OCI-LY7 (cell line): Measurements from ENCODE around the gene TGFBR2. TPM values are rescaled to one million over a fixed set of nuclear protein-coding genes. Genes with fewer than 3 reads are reported as not detected.

Experiments used
- BruUV-seq: library from RNA; stranded (reverse); fragments of 400-500 nt; replicated peaks from 2 replicates; lab custom pipeline; 2021; lab: Mats Ljungman, UMichigan
- CTCF ChIA-PET: fragments of 300-600 bp; sonication (Branson Sonifier 250); formaldehyde crosslinking; loops from one replicate; lab custom pipeline; 2022; ENCODE audit warnings: antibody characterized with exemption; ENCODE audit not compliant: unreplicated experiment; lab: Charles Lee
- POLR2A ChIA-PET: fragments of 300-600 bp; sonication (Branson Sonifier 250); formaldehyde crosslinking; loops from one replicate; lab custom pipeline; 2022; ENCODE audit warnings: antibody characterized with exemption; lab: Charles Lee
- DNase-seq: peaks from one replicate; pipeline ENCODE4 v3.0.0-alpha.2; 2015; ENCODE audit warnings: low spot score
- H2AFZ ChIP-seq: fragments of 200-600 bp; sonication (generic), shearing (Covaris generic); 2 replicates; pipeline ENCODE4 v1.6.1; 2014; ENCODE audit warnings: mild to moderate bottlenecking, antibody characterized with exemption, low read length, moderate library complexity
- H3K27ac ChIP-seq: fragments of 200-600 bp; sonication (generic); 2 replicates; pipeline ENCODE4 v1.5.1; 2014; ENCODE audit warnings: mixed run types, low read depth, mild to moderate bottlenecking, moderate library complexity, low read length, inconsistent platforms; ENCODE audit not compliant: poor library complexity, severe bottlenecking
- H3K36me3 ChIP-seq: fragments of 200-600 bp; sonication (generic); 2 replicates; pipeline ENCODE4 v1.6.1; 2014; ENCODE audit warnings: mild to moderate bottlenecking, antibody characterized with exemption, low read length, moderate library complexity, mixed read lengths; ENCODE audit not compliant: insufficient read depth
- H3K4me1 ChIP-seq: fragments of 200-600 bp; sonication (generic); 2 replicates; pipeline ENCODE4 v1.5.1; 2014; ENCODE audit warnings: mild to moderate bottlenecking, low read length; ENCODE audit not compliant: insufficient read depth, poor library complexity, severe bottlenecking
- H3K4me2 ChIP-seq: fragments of 200-600 bp; sonication (generic); 2 replicates; pipeline ENCODE4 v1.6.1; 2014; ENCODE audit warnings: mild to moderate bottlenecking, low read length
- H3K4me3 ChIP-seq: fragments of 200-600 bp; sonication (generic); 2 replicates; pipeline ENCODE4 v1.5.1; 2014; ENCODE audit warnings: mild to moderate bottlenecking, low read depth, low read length; ENCODE audit not compliant: poor library complexity, severe bottlenecking
- H3K79me2 ChIP-seq: fragments of 200-600 bp; sonication (generic); 2 replicates; pipeline ENCODE4 v1.6.1; 2016; ENCODE audit warnings: low read depth, mild to moderate bottlenecking, low read length, moderate library complexity, mixed read lengths; ENCODE audit not compliant: insufficient read depth
- H3K9me2 ChIP-seq: fragments of 200-600 bp; sonication (generic); 2 replicates; pipeline ENCODE4 v1.6.1; 2016; ENCODE audit warnings: mild to moderate bottlenecking, low read length, mixed read lengths; ENCODE audit not compliant: insufficient read depth
- H3K9me3 ChIP-seq: fragments of 200-600 bp; sonication (generic); 2 replicates; pipeline ENCODE4 v1.6.1; 2014; ENCODE audit warnings: mild to moderate bottlenecking, mixed run types, low read length, mixed read lengths
- H4K20me1 ChIP-seq: fragments of 200-600 bp; sonication (generic); 2 replicates; pipeline ENCODE4 v1.6.1; 2014; ENCODE audit warnings: mild to moderate bottlenecking, antibody characterized with exemption, low read length, moderate library complexity, mixed read lengths; ENCODE audit not compliant: insufficient read depth
- CTCF ChIP-seq: fragments of 200-600 bp; sonication (generic); conservative IDR thresholded peaks from 2 replicates; pipeline ENCODE4 v1.5.1; 2014; ENCODE audit warnings: mild to moderate bottlenecking, antibody characterized with exemption, low read length, moderate library complexity, mixed read lengths
- EZH2phosphoT487 ChIP-seq: fragments of 200-600 bp; sonication (generic); IDR thresholded peaks from 2 replicates; pipeline ENCODE4 v1.6.1; 2018; ENCODE audit warnings: low read depth, borderline replicate concordance, mild to moderate bottlenecking, mixed run types, antibody characterized with exemption, low read length, moderate library complexity, mixed read lengths
- intact Hi-C: fragments of 100-400 bp; cut with micrococcal nuclease; formaldehyde crosslinking; loops from one replicate; pipeline ENCODE4 v1.10.0; 2022; ENCODE audit not compliant: unreplicated experiment
- total RNA-seq, 2 experiments: library from RNA; depleted of rRNA in 1 of 2; stranded (reverse); fragments of >200 nt in 1 of 2; shearing (Covaris generic) in 1 of 2; gene quantifications; 2 replicates each; pipeline ENCODE4 v1.2.3, GENCODE V29; 2014 to 2022

Gene TGFBR2
- total RNA-seq, 2 experiments from 2014 or later: 25.2 to 28.1 TPM

DNA sequence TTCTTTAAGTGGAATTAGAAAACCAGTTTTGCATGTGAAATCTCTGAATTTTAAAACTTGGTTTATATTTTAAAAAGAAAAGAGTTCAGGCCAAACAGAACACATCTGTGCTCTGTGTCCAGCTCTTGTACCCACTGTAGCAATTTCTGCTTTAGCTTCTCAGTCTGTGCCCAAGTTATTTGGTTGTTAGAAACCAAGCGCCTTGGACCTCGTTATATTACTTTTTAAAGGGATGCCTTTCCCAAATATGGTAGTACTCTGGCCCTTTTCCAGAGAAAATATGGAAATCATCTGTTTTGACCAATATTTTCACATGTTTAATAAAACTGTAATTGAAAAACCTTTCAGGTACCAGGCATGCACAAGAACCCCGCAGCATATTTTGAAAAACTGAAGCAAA is 27.3 kb downstream of the TGFBR2 start:
- no peak for DNase-seq
- peak overlapping the region; percentile 72 for H3K4me2 ChIP-seq
- H3K79me2 ChIP-seq: peaks cover 95% of the 10 kb centered on the region
- H3K4me1 ChIP-seq: peaks cover 100% of the 10 kb centered on the region
- intact Hi-C loops: no loop called here
- no peak overlapping the region for H2AFZ ChIP-seq
- H3K36me3 ChIP-seq: peaks cover 20% of the 10 kb centered on the region
- H3K4me3 ChIP-seq: no peak overlapping the region
- TF ChIP-seq CTCF: no peak
- TF ChIP-seq EZH2phosphoT487: no peak
- no TSS peak for BruUV-seq
- H3K9me3 ChIP-seq: no peaks in the 10 kb centered on the region
- ChIA-PET POLR2A (interaction anchor here (0.7 to 5.7 kb wide), 3 partner anchors 9 to 25 kb away, joined by 4 to 35 read pairs (median 6); no protein-coding TSS in a partner anchor), CTCF (no interaction called here)
- H3K9me2 ChIP-seq: no peaks in the 10 kb centered on the region
- H4K20me1 ChIP-seq: no peaks in the 10 kb centered on the region
- no peak overlapping the region for H3K27ac ChIP-seq

DNA sequence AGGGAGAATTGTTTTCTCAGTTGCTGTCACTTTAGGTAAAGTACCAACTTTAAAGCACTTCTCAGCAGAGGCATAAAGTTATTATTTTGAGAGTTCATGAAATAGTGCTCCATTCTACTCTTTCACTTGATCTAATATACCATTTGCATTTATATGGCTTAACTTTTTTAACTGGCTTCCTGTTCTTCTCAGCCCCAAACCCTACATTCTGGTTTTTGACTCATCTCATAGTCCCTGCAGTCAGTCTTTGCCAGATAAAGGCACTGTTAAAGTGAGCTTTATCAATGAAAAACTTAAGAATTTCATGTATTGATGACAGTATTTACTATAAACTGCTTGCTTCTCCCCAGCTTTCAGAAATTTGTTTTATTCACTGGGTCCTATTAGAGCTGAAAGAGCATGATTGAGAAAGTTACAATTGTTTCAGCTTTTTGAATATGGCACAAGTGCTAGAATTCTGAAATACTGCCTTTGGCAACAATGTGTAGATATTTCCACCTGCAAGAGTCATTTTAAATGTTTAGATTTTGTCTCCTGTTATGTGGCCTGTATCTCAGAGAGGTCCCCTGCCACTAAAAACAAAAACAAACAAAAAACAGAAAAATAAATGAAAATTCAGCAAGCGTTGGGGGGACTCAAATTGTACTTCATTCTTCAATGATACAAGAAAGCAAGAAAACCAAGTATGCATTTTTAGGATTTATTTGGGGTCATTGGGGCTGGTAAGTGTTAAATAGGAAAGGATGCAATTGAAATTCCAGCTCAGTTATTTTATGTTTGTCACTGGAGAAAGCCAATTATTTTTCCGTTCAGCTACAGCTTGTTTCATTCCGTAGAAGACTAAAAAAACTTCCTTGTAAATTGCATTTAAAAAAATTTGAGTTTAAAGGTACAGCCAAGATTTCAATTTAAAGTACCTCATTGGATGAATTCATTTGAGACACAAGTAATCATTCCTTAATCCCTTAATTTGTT is 28.6 kb downstream of the TGFBR2 start:
- no peaks in the 10 kb centered on the region for H3K9me3 ChIP-seq
- H4K20me1 ChIP-seq: no peaks in the 10 kb centered on the region
- ChIA-PET CTCF (interaction anchor here (1.4 kb wide), 1 partner anchor 19 kb away, joined by 3 read pairs; no protein-coding TSS in a partner anchor), POLR2A (interaction anchor here (0.7 to 5.7 kb wide), 14 partner anchors 8 to 83 kb away, joined by 3 to 35 read pairs (median 5); partner anchors contain the start of gene TGFBR2)
- H3K9me2 ChIP-seq: no peaks in the 10 kb centered on the region
- H3K4me1 ChIP-seq: peaks cover 100% of the 10 kb centered on the region
- BruUV-seq: no TSS peak
- peaks cover 95% of the 10 kb centered on the region for H3K79me2 ChIP-seq
- peak overlapping the region; percentile 72 for H3K4me2 ChIP-seq
- TF ChIP-seq CTCF (no peak), EZH2phosphoT487 (no peak)
- peak overlapping the region; percentile 81 for H3K27ac ChIP-seq
- peaks cover 18% of the 10 kb centered on the region for H3K36me3 ChIP-seq
- peak overlapping the region; percentile 45 for H3K4me3 ChIP-seq
- no peak overlapping the region for H2AFZ ChIP-seq
- no peak for DNase-seq
- intact Hi-C loops: no loop called here
